C4-2B (cell line): Measurements from ENCODE around the gene RABGAP1.

Experiments
- ZFX ChIP-seq: fragments of 450-650 bp; IDR thresholded peaks from 2 replicates; pipeline ENCODE4 v1.6.1; 2017
- TF ChIP-seq, protein P1 (sequence below): fragments of 450-650 bp; conservative IDR thresholded peaks from 2 replicates; pipeline ENCODE4 v1.5.1; 2017; ENCODE audit warnings: mild to moderate bottlenecking

GRCh38 chr9:122975196-122975595, 34.4 kb downstream of the RABGAP1 start:
- TF ChIP-seq, protein P1, sequence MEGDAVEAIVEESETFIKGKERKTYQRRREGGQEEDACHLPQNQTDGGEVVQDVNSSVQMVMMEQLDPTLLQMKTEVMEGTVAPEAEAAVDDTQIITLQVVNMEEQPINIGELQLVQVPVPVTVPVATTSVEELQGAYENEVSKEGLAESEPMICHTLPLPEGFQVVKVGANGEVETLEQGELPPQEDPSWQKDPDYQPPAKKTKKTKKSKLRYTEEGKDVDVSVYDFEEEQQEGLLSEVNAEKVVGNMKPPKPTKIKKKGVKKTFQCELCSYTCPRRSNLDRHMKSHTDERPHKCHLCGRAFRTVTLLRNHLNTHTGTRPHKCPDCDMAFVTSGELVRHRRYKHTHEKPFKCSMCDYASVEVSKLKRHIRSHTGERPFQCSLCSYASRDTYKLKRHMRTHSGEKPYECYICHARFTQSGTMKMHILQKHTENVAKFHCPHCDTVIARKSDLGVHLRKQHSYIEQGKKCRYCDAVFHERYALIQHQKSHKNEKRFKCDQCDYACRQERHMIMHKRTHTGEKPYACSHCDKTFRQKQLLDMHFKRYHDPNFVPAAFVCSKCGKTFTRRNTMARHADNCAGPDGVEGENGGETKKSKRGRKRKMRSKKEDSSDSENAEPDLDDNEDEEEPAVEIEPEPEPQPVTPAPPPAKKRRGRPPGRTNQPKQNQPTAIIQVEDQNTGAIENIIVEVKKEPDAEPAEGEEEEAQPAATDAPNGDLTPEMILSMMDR, result no peak
- no peak for TF ChIP-seq ZFX
